RWPE1 (cell line): ENCODE data around the gene PBOV1.

ENCODE experiments used
- CTCF ChIA-PET: fragments of 350-600 bp; sonication (Branson Sonifier 250); formaldehyde crosslinking; extraction: SDS; loops from one replicate; lab custom pipeline; 2021; lab: Yijun Ruan, JAX
- POLR2A ChIA-PET: fragments of 400-600 bp; formaldehyde crosslinking; extraction: SDS; loops from one replicate; lab custom pipeline; 2020; ENCODE audit warnings: antibody characterized with exemption; ENCODE audit not compliant: low non-redundant PET; lab: Yijun Ruan, JAX
- DNase-seq: peaks from one replicate; pipeline ENCODE4 v3.0.0; 2012; ENCODE audit warnings: low spot score
- H3K27ac ChIP-seq: fragments of 450-650 bp; 2 replicates; pipeline ENCODE4 v1.5.1; 2017
- CTCF ChIP-seq: fragments of 450-650 bp; conservative IDR thresholded peaks from 2 replicates; pipeline ENCODE4 v1.5.1; 2017; ENCODE audit warnings: low read depth, mild to moderate bottlenecking

Gene PBOV1

GRCh38 chr6:138241381-138241780 is 23.1 kb upstream of the PBOV1 start:
- no peak for TF ChIP-seq CTCF
- H3K27ac ChIP-seq = no peak overlapping the region
- ChIA-PET POLR2A (no interaction called here), CTCF (interaction anchor here (0.6 kb wide), 1 partner anchor 157 kb away, joined by 3 read pairs; no protein-coding TSS in a partner anchor)
- no peak for DNase-seq

GRCh38 chr6:138240476-138241245 is 22.4 kb upstream of the PBOV1 start:
- TF ChIP-seq CTCF = no peak
- POLR2A ChIA-PET = no interaction called here
- CTCF ChIA-PET = no interaction called here
- no peak overlapping the region for H3K27ac ChIP-seq
- no peak for DNase-seq

GRCh38 chr6:138239774-138240173 is 21.5 kb upstream of the PBOV1 start:
- POLR2A ChIA-PET = no interaction called here
- H3K27ac ChIP-seq = no peak overlapping the region
- CTCF ChIA-PET = interaction anchor here (0.6 kb wide), 1 partner anchor 453 kb away, joined by 9 read pairs; no protein-coding TSS in a partner anchor
- DNase-seq = no peak
- no peak for TF ChIP-seq CTCF

GRCh38 chr6:138238368-138238767 is 20.1 kb upstream of the PBOV1 start:
- no peak for DNase-seq
- ChIA-PET POLR2A (no interaction called here), CTCF (interaction anchor here (0.5 to 0.6 kb wide), 2 partner anchors 30 to 629 kb away, joined by 4 to 5 read pairs; no protein-coding TSS in a partner anchor)
- no peak for TF ChIP-seq CTCF
- no peak overlapping the region for H3K27ac ChIP-seq

GRCh38 chr6:138237463-138237862 is 19.2 kb upstream of the PBOV1 start:
- ChIA-PET POLR2A (no interaction called here), CTCF (no interaction called here)
- DNase-seq = no peak
- no peak overlapping the region for H3K27ac ChIP-seq
- no peak for TF ChIP-seq CTCF

GRCh38 chr6:138235693-138236092 is 17.4 kb upstream of the PBOV1 start:
- CTCF ChIA-PET = no interaction called here

More at GRCh38 chr6:138235693-138236092, 17.4 kb upstream of the PBOV1 start:
- H3K27ac ChIP-seq = no peak overlapping the region
- no peak for TF ChIP-seq CTCF
- POLR2A ChIA-PET = no interaction called here
- DNase-seq = no peak
